ENCODE results near the gene ADAM22. TPM values are rescaled to one million over a fixed set of nuclear protein-coding genes. Genes with fewer than 3 reads are reported as not detected.

ADAM22 gene
- total RNA-seq, 1 experiment from 2014 or later = 10.0 TPM

- ChIA-PET POLR2A (no interaction called here), CTCF (no interaction called here), RAD21 (ENCODE audit: low non-redundant PET in 1 of 2, low total read pairs in 2 of 2, uncharacterized antibody in 2 of 2, unreplicated experiment in 2 of 2) (no interaction called here)
- Histone ChIP-seq H3K4me2 (ENCODE audit: low read length) (no peak overlapping the region), H3K79me2 (ENCODE audit: insufficient read depth, low read length) (no peaks in the 10 kb centered on the region), H4K20me1 (ENCODE audit: insufficient read depth) (no peaks in the 10 kb centered on the region), H3K9me2 (ENCODE audit: insufficient read depth) (no peaks in the 10 kb centered on the region), H2AFZ (ENCODE audit: low read depth, low read length, poor library complexity, severe bottlenecking) (no peak overlapping the region), H3K4me3 (replicated peaks in 1 of 2; ENCODE audit: low read depth in 1 of 2, low read length in 2 of 2) (no peak overlapping the region), H3K36me3 (ENCODE audit: control insufficient read depth in 1 of 2, insufficient read depth in 2 of 2, low read length in 2 of 2) (no peaks in the 10 kb centered on the region), H3K9me3 (ENCODE audit: control insufficient read depth in 1 of 2, insufficient read depth in 1 of 2, low read depth in 1 of 2, low read length in 2 of 2) (no peaks in the 10 kb centered on the region), H3K27me3 (ENCODE audit: insufficient read depth, low read length) (no peaks in the 10 kb centered on the region), H3K4me1 (ENCODE audit: control insufficient read depth in 1 of 2, insufficient read depth in 2 of 2, low read length in 2 of 2) (no peaks in the 10 kb centered on the region), H3K9ac (ENCODE audit: low read length) (no peak overlapping the region), H3K27ac (ENCODE audit: low read depth, low read length) (no peak overlapping the region)
- TF ChIP-seq, protein P1, sequence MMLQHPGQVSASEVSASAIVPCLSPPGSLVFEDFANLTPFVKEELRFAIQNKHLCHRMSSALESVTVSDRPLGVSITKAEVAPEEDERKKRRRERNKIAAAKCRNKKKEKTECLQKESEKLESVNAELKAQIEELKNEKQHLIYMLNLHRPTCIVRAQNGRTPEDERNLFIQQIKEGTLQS (IDR thresholded peaks at IDR 0.05) = no peak
- no peak for TF ChIP-seq ELF1 (IDR thresholded peaks at IDR 0.05; ENCODE audit: borderline replicate concordance, low read depth)
- TF ChIP-seq, protein P2, sequence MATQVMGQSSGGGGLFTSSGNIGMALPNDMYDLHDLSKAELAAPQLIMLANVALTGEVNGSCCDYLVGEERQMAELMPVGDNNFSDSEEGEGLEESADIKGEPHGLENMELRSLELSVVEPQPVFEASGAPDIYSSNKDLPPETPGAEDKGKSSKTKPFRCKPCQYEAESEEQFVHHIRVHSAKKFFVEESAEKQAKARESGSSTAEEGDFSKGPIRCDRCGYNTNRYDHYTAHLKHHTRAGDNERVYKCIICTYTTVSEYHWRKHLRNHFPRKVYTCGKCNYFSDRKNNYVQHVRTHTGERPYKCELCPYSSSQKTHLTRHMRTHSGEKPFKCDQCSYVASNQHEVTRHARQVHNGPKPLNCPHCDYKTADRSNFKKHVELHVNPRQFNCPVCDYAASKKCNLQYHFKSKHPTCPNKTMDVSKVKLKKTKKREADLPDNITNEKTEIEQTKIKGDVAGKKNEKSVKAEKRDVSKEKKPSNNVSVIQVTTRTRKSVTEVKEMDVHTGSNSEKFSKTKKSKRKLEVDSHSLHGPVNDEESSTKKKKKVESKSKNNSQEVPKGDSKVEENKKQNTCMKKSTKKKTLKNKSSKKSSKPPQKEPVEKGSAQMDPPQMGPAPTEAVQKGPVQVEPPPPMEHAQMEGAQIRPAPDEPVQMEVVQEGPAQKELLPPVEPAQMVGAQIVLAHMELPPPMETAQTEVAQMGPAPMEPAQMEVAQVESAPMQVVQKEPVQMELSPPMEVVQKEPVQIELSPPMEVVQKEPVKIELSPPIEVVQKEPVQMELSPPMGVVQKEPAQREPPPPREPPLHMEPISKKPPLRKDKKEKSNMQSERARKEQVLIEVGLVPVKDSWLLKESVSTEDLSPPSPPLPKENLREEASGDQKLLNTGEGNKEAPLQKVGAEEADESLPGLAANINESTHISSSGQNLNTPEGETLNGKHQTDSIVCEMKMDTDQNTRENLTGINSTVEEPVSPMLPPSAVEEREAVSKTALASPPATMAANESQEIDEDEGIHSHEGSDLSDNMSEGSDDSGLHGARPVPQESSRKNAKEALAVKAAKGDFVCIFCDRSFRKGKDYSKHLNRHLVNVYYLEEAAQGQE (IDR thresholded peaks at IDR 0.05; ENCODE audit: low read depth) = no peak
- no peak for TF ChIP-seq TCF7L2 (IDR thresholded peaks at IDR 0.05; ENCODE audit: borderline replicate concordance, extremely low read depth, insufficient read depth, insufficient read length)
- TF ChIP-seq ZFX (IDR thresholded peaks at IDR 0.05) = no peak
- no peak for TF ChIP-seq SP1 (IDR thresholded peaks at IDR 0.05; ENCODE audit: low read depth)
- TF ChIP-seq ZBTB33 (IDR thresholded peaks at IDR 0.05; ENCODE audit: extremely low read depth, insufficient replicate concordance, low read length) = no peak
- TF ChIP-seq YY1 (IDR thresholded peaks at IDR 0.05; ENCODE audit: extremely low read depth, insufficient replicate concordance, low read depth, low read length) = no peak
- ATAC-seq (no peak), DNase-seq (ENCODE audit: low read depth, low spot score) (no peak)
- intact Hi-C loops (cut with micrococcal nuclease) = no loop called here
- no TSS peak for BruUV-seq (replicated peaks)
Measured at GRCh38 chr7:88150033-88150432, 216.0 kb downstream of the ADAM22 start.
